Ishikawa (cell line): Measurements from ENCODE around the gene NDST3.

ENCODE experiments used
- CREB1 ChIP-seq: IDR thresholded peaks from 2 replicates; pipeline ENCODE4 v1.6.1; 2012; ENCODE audit warnings: low read depth
- REST ChIP-seq: IDR thresholded peaks from 2 replicates; pipeline ENCODE4 v1.6.1; 2012; ENCODE audit warnings: low read depth, mild to moderate bottlenecking

GRCh38 chr4:118278473-118279274 is 244.4 kb downstream of the NDST3 start:
- peak; percentile 78 for TF ChIP-seq CREB1
- no peak for TF ChIP-seq REST
